WTC11 (cell line): Measurements from ENCODE around the gene SCUBE3. TPM values are rescaled to one million over a fixed set of nuclear protein-coding genes. Genes with fewer than 3 reads are reported as not detected.

Experiments
- ATAC-seq: fragments of 200-7000 bp; cut with Tn5 transposase; 2 replicates; pipeline ENCODE4 v1.10.0; 2021; ENCODE audit warnings: mild to moderate bottlenecking, moderate library complexity
- CTCF ChIA-PET: fragments of 300-600 bp; sonication (Branson Sonifier 250); formaldehyde crosslinking; loops from one replicate; lab custom pipeline; 2021; ENCODE audit warnings: antibody characterized with exemption; lab: Charles Lee
- POLR2A ChIA-PET: fragments of 350-600 bp; sonication (Branson Sonifier 250); formaldehyde crosslinking; loops from one replicate; lab custom pipeline; 2021; ENCODE audit warnings: antibody characterized with exemption; lab: Charles Lee
- DNase-seq: peaks from one replicate; pipeline ENCODE4 v3.0.0; 2021; ENCODE audit warnings: low spot score
- H3K27ac Mint-ChIP-seq: 2 replicates; pipeline ENCODE4 v1.8.0; 2021; ENCODE audit warnings: mixed read lengths
- H3K27me3 Mint-ChIP-seq: 2 replicates; pipeline ENCODE4 v1.8.0; 2021; ENCODE audit warnings: low read depth, mild to moderate bottlenecking, moderate library complexity, mixed read lengths
- H3K36me3 Mint-ChIP-seq: 2 replicates; pipeline ENCODE4 v1.8.0; 2021; ENCODE audit warnings: mixed read lengths
- H3K4me1 Mint-ChIP-seq: 2 replicates; pipeline ENCODE4 v1.8.0; 2022; ENCODE audit warnings: mixed read lengths
- H3K4me3 Mint-ChIP-seq: 2 replicates; pipeline ENCODE4 v1.8.0; 2021; ENCODE audit warnings: mild to moderate bottlenecking, moderate library complexity, mixed read lengths
- H3K9me3 Mint-ChIP-seq: 2 replicates; pipeline ENCODE4 v1.8.0; 2021; ENCODE audit warnings: mixed read lengths
- GRHL2 ChIP-seq: fragments of 250-450 bp; sonication (Bioruptor Pico); IDR thresholded peaks from 2 replicates; pipeline ENCODE4 v1.8.0; 2022; ENCODE audit warnings: mild to moderate bottlenecking, moderate library complexity; ENCODE audit not compliant: insufficient replicate concordance, severe bottlenecking
- GTF2I ChIP-seq: fragments of 250-450 bp; sonication (Bioruptor Pico); conservative IDR thresholded peaks from 2 replicates; pipeline ENCODE4 v1.4.0; 2021; ENCODE audit warnings: mild to moderate bottlenecking
- JAZF1 ChIP-seq: fragments of 250-450 bp; sonication (Bioruptor Pico); IDR thresholded peaks from 2 replicates; pipeline ENCODE4 v1.9.0; 2021; ENCODE audit warnings: moderate library complexity, mild to moderate bottlenecking, inconsistent platforms
- NR3C1 ChIP-seq: sonication (generic); formaldehyde crosslinking; conservative IDR thresholded peaks from 2 replicates; pipeline ENCODE4 v1.8.1; 2023; ENCODE audit warnings: low read depth, mild to moderate bottlenecking, missing genetic modification reagents
- PRRX2 ChIP-seq: fragments of 250-450 bp; sonication (Bioruptor Pico); IDR thresholded peaks from 2 replicates; pipeline ENCODE4 v1.8.0; 2021; ENCODE audit warnings: mild to moderate bottlenecking
- SOX15 ChIP-seq: fragments of 250-450 bp; sonication (Bioruptor Pico); IDR thresholded peaks from 2 replicates; pipeline ENCODE4 v1.9.0; 2021; ENCODE audit warnings: mild to moderate bottlenecking
- ZNF416 ChIP-seq: fragments of 250-450 bp; sonication (Bioruptor Pico); IDR thresholded peaks from 2 replicates; pipeline ENCODE4 v1.9.0; 2021; ENCODE audit warnings: mild to moderate bottlenecking, inconsistent platforms
- total RNA-seq: library from RNA; stranded (reverse); gene quantifications from 3 replicates; pipeline ENCODE4 v1.2.3, GENCODE V29; 2021
- TF ChIP-seq, protein P1 (sequence below): fragments of 250-450 bp; sonication (Bioruptor Pico); IDR thresholded peaks from 2 replicates; pipeline ENCODE4 v1.9.0; 2021; ENCODE audit warnings: mild to moderate bottlenecking
- TF ChIP-seq, protein P2 (sequence below): sonication (generic); formaldehyde crosslinking; conservative IDR thresholded peaks from 2 replicates; pipeline ENCODE4 v1.8.1; 2022; ENCODE audit warnings: mild to moderate bottlenecking, missing genetic modification reagents
- TF ChIP-seq, protein P3 (sequence below): sonication (generic); formaldehyde crosslinking; IDR thresholded peaks from 2 replicates; pipeline ENCODE4 v1.8.1; 2022; ENCODE audit warnings: low read depth, mild to moderate bottlenecking, moderate library complexity, missing genetic modification reagents, borderline replicate concordance
- TF ChIP-seq, protein P4 (sequence below): fragments of 250-450 bp; sonication (Bioruptor Pico); conservative IDR thresholded peaks from 2 replicates; pipeline ENCODE4 v1.9.0; 2021; ENCODE audit warnings: mild to moderate bottlenecking
- TF ChIP-seq, protein P5 (sequence below): fragments of 250-450 bp; sonication (Bioruptor Pico); IDR thresholded peaks from 2 replicates; pipeline ENCODE4 v1.9.0; 2021; ENCODE audit warnings: mild to moderate bottlenecking, borderline replicate concordance
- TF ChIP-seq, protein P6 (sequence below): sonication (generic); formaldehyde crosslinking; IDR thresholded peaks from 2 replicates; pipeline ENCODE4 v1.8.1; 2023; ENCODE audit warnings: mild to moderate bottlenecking, missing genetic modification reagents, moderate library complexity

Gene SCUBE3
- total RNA-seq, 1 experiment from 2014 or later, result 2.1 TPM

DNA sequence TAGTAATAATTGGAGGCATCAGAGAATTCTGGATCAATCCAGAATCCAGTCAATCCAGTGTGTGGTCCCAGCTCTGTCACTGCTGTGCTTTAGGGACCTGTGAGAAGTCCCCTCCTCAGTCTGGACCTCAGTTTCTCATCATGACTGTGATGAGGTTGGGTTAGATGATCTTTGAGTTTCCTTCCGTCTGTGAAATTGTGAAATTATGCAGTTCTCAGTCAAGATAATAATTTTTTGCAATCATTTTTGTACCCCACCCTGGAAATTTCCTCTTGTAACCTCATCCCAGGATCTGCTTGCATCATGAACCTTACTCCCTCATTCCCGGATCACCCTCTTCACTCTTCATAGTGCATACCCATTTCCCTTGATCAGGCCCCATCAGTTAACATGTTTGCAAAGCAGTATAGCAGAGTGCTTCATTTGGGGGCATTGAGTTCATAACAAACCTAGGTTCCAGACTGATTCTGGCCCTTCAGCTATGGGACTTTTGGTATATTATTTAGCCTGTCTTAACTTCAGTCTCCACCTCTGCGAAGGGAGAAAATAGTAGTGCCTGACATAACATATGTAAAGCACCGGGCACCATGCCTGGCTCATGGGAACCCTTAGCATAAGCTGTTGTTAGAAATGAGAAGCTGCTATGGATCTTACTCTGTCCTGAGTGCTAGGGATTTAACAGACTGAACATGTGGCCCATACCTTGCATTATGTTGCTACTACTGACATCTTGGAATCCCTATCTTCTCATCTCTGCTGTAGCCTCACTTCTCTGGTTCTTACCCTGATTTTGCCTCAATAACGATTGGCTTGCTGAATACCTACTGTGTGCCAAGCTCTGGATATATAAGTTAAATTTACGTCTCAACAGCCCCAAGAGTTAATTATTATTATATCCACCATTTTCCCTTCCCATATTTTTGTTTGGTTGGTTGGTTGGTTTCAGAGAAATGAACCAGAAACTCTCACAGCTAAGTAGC is 47.1 kb downstream of the SCUBE3 start (continued):
- TF ChIP-seq, protein P1, sequence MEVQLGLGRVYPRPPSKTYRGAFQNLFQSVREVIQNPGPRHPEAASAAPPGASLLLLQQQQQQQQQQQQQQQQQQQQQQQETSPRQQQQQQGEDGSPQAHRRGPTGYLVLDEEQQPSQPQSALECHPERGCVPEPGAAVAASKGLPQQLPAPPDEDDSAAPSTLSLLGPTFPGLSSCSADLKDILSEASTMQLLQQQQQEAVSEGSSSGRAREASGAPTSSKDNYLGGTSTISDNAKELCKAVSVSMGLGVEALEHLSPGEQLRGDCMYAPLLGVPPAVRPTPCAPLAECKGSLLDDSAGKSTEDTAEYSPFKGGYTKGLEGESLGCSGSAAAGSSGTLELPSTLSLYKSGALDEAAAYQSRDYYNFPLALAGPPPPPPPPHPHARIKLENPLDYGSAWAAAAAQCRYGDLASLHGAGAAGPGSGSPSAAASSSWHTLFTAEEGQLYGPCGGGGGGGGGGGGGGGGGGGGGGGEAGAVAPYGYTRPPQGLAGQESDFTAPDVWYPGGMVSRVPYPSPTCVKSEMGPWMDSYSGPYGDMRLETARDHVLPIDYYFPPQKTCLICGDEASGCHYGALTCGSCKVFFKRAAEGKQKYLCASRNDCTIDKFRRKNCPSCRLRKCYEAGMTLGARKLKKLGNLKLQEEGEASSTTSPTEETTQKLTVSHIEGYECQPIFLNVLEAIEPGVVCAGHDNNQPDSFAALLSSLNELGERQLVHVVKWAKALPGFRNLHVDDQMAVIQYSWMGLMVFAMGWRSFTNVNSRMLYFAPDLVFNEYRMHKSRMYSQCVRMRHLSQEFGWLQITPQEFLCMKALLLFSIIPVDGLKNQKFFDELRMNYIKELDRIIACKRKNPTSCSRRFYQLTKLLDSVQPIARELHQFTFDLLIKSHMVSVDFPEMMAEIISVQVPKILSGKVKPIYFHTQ (CRISPR knock-in tag), result no peak
- no peak for TF ChIP-seq GTF2I (CRISPR knock-in tag)
- TF ChIP-seq, protein P2, sequence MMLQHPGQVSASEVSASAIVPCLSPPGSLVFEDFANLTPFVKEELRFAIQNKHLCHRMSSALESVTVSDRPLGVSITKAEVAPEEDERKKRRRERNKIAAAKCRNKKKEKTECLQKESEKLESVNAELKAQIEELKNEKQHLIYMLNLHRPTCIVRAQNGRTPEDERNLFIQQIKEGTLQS (CRISPR knock-in tag), result no peak
- no peak for TF ChIP-seq NR3C1 (CRISPR knock-in tag)
- TF ChIP-seq PRRX2 (CRISPR knock-in tag), result no peak
- TF ChIP-seq ZNF416 (CRISPR knock-in tag), result no peak
- TF ChIP-seq, protein P3, sequence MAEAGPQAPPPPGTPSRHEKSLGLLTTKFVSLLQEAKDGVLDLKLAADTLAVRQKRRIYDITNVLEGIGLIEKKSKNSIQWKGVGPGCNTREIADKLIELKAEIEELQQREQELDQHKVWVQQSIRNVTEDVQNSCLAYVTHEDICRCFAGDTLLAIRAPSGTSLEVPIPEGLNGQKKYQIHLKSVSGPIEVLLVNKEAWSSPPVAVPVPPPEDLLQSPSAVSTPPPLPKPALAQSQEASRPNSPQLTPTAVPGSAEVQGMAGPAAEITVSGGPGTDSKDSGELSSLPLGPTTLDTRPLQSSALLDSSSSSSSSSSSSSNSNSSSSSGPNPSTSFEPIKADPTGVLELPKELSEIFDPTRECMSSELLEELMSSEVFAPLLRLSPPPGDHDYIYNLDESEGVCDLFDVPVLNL (CRISPR knock-in tag), result no peak

DNA sequence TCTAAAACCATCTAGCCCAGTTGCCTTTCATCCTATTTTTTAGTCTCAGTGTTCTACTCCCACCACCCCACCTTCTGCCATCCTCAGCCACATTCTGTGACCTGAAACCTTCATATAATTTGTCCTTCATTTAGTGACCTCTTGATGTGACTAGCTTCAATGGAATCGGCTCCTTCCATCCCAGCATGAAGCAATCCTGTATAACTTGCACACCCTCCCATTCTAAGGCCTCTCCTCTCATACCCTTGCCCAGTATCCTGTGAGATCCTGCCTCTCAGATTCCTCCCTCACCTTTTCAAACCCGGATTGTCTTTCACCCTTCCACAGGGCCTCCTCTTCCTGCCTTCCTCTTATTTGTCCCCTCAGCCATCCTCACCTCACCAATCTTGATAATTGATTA is 48.8 kb downstream of the SCUBE3 start:
- no peaks in the 10 kb centered on the region for H3K27me3 Mint-ChIP-seq
- no peaks in the 10 kb centered on the region for H3K9me3 Mint-ChIP-seq
- TF ChIP-seq GRHL2 (CRISPR knock-in tag), result no peak
- TF ChIP-seq, protein P4, sequence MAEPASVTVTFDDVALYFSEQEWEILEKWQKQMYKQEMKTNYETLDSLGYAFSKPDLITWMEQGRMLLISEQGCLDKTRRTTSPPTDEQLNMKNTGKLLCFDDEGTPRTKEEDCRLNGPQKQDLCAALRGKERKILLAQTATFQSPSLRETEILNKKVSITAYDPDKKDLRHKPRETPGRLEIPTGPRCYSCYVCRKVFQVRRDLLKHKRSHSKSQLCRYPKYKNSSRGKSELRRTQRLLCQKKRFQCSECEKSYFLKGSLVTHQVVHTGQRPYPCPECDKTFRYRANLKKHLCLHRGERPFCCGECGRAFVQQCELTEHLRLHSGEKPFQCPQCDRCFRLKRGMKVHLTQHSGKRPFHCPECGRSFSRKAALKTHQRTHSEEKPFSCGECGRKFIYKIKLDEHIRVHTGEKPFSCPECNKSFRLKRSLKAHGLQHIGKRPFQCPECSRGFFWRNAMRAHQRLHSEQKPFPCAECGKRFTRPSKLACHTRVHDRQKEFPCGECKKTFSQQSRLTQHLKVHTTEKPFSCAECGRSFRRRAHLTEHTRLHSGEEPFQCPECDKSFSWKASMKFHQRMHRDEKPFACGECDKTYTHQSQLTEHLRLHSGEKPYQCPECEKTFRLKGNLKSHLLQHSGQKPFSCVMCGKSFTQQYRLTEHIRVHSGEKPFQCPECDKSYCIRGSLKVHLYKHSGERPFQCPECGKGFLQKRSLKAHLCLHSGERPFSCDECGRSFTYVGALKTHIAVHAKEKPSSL (CRISPR knock-in tag), result no peak
- TF ChIP-seq, protein P5, sequence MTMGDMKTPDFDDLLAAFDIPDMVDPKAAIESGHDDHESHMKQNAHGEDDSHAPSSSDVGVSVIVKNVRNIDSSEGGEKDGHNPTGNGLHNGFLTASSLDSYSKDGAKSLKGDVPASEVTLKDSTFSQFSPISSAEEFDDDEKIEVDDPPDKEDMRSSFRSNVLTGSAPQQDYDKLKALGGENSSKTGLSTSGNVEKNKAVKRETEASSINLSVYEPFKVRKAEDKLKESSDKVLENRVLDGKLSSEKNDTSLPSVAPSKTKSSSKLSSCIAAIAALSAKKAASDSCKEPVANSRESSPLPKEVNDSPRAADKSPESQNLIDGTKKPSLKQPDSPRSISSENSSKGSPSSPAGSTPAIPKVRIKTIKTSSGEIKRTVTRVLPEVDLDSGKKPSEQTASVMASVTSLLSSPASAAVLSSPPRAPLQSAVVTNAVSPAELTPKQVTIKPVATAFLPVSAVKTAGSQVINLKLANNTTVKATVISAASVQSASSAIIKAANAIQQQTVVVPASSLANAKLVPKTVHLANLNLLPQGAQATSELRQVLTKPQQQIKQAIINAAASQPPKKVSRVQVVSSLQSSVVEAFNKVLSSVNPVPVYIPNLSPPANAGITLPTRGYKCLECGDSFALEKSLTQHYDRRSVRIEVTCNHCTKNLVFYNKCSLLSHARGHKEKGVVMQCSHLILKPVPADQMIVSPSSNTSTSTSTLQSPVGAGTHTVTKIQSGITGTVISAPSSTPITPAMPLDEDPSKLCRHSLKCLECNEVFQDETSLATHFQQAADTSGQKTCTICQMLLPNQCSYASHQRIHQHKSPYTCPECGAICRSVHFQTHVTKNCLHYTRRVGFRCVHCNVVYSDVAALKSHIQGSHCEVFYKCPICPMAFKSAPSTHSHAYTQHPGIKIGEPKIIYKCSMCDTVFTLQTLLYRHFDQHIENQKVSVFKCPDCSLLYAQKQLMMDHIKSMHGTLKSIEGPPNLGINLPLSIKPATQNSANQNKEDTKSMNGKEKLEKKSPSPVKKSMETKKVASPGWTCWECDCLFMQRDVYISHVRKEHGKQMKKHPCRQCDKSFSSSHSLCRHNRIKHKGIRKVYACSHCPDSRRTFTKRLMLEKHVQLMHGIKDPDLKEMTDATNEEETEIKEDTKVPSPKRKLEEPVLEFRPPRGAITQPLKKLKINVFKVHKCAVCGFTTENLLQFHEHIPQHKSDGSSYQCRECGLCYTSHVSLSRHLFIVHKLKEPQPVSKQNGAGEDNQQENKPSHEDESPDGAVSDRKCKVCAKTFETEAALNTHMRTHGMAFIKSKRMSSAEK (CRISPR knock-in tag), result no peak
- TF ChIP-seq JAZF1 (CRISPR knock-in tag), result no peak
- no peak for TF ChIP-seq SOX15 (CRISPR knock-in tag)
- TF ChIP-seq, protein P6, sequence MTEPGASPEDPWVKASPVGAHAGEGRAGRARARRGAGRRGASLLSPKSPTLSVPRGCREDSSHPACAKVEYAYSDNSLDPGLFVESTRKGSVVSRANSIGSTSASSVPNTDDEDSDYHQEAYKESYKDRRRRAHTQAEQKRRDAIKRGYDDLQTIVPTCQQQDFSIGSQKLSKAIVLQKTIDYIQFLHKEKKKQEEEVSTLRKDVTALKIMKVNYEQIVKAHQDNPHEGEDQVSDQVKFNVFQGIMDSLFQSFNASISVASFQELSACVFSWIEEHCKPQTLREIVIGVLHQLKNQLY (CRISPR knock-in tag), result no peak
- ATAC-seq, result no peak
- POLR2A ChIA-PET, result no interaction called here
- no peak overlapping the region for H3K4me3 Mint-ChIP-seq
- CTCF ChIA-PET, result no interaction called here
- peaks cover 12% of the 10 kb centered on the region for H3K4me1 Mint-ChIP-seq
- no peak overlapping the region for H3K27ac Mint-ChIP-seq
- DNase-seq, result no peak
- no peaks in the 10 kb centered on the region for H3K36me3 Mint-ChIP-seq
